ENCODE results near the gene EVA1B. TPM values are rescaled to one million over a fixed set of nuclear protein-coding genes. Genes with fewer than 3 reads are reported as not detected.

Gene EVA1B
- polyA plus RNA-seq, 1 donor (not counting 4 experiments of a cell fraction or from before 2014, with no cell fraction given): 2.4 TPM

GRCh38 chr1:36274201-36274600 lies 49.2 kb downstream of the EVA1B start:
- Histone ChIP-seq H3K9me3 (ENCODE audit: control insufficient read depth, low read depth, low read length) (no peaks in the 10 kb centered on the region), H4K20me1 (ENCODE audit: control insufficient read depth, extremely low read depth, insufficient read depth, low read length) (no peaks in the 10 kb centered on the region), H3K4me1 (ENCODE audit: control insufficient read depth, extremely low read depth, insufficient read depth, low read length) (no peaks in the 10 kb centered on the region), H3K9me1 (ENCODE audit: control insufficient read depth, extremely low read depth, insufficient read depth, low read length) (peaks cover 2% of the 10 kb centered on the region), H3K27ac (ENCODE audit: control insufficient read depth, insufficient read depth, low read length) (no peak overlapping the region), H2AFZ (ENCODE audit: control insufficient read depth, low read length) (no peak overlapping the region), H3K9ac (ENCODE audit: control insufficient read depth, extremely low read depth, insufficient read depth, low read length) (no peak overlapping the region), H3K36me3 (ENCODE audit: control insufficient read depth in 2 of 2, extremely low read depth in 1 of 2, insufficient read depth in 2 of 2, low read length in 2 of 2) (peaks cover 9 to 10% of the 10 kb centered on the region in 2 experiments), H3K4me2 (ENCODE audit: control insufficient read depth, extremely low read depth, insufficient read depth, low read depth, low read length) (no peak overlapping the region), H3K79me2 (ENCODE audit: control insufficient read depth, insufficient read depth, low read length) (peaks cover 78% of the 10 kb centered on the region), H3K4me3 (ENCODE audit: control insufficient read depth in 2 of 3, extremely low read depth in 1 of 3, insufficient read depth in 2 of 3, low read depth in 1 of 3, low read length in 3 of 3) (no peak overlapping the region), H3K27me3 (ENCODE audit: control insufficient read depth, extremely low read depth, insufficient read depth, low read length) (no peaks in the 10 kb centered on the region)
- DNase-seq (ENCODE audit: low read depth, low spot score) (no peak), FAIRE-seq (no peak)
- TF ChIP-seq CTCF (optimal IDR thresholded peaks at IDR 0.05 in 1 of 3, IDR thresholded peaks at IDR 0.05 in 1 of 3, conservative IDR thresholded peaks at IDR 0.05 in 1 of 3; ENCODE audit: extremely low read depth in 1 of 3, insufficient read depth in 2 of 3, low read length in 3 of 3) (no peak), EZH2 (IDR thresholded peaks at IDR 0.05; ENCODE audit: low read length) (no peak)
- dilution Hi-C loops (cut with MboI; ENCODE audit: extremely low pct_ligation_motif_present, low sequenced_read_pairs): no loop called here

DNA sequence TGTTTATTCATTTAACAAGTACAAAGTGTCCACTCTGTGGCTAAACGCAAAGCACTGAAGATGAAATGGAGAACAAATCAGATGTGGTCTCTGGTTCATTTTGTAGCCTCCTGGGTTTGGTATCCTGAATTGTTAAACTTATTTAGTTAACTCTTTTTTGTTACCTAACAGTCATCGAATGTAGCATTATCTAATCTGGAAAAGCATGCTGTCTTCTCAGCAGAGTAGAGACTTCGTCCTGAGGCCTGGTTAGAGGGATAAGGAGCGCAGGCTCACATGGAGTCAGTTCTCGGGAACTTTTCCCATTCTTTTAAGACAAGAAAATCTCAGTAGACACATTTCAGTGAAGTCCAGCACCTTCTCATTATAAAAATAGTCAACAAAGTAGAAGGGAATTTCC lies 50.4 kb downstream of the EVA1B start:
- FAIRE-seq (no peak), DNase-seq (ENCODE audit: low read depth, low spot score) (no peak)
- Histone ChIP-seq H4K20me1 (ENCODE audit: control insufficient read depth, extremely low read depth, insufficient read depth, low read length) (no peaks in the 10 kb centered on the region), H3K9me3 (ENCODE audit: control insufficient read depth, low read depth, low read length) (no peaks in the 10 kb centered on the region), H3K4me3 (ENCODE audit: control insufficient read depth in 2 of 3, extremely low read depth in 1 of 3, insufficient read depth in 2 of 3, low read depth in 1 of 3, low read length in 3 of 3) (no peak overlapping the region), H3K4me1 (ENCODE audit: control insufficient read depth, extremely low read depth, insufficient read depth, low read length) (no peaks in the 10 kb centered on the region), H3K27me3 (ENCODE audit: control insufficient read depth, extremely low read depth, insufficient read depth, low read length) (no peaks in the 10 kb centered on the region), H2AFZ (ENCODE audit: control insufficient read depth, low read length) (no peak overlapping the region), H3K27ac (ENCODE audit: control insufficient read depth, insufficient read depth, low read length) (no peak overlapping the region), H3K79me2 (ENCODE audit: control insufficient read depth, insufficient read depth, low read length) (peaks cover 78% of the 10 kb centered on the region), H3K9ac (ENCODE audit: control insufficient read depth, extremely low read depth, insufficient read depth, low read length) (no peak overlapping the region), H3K4me2 (ENCODE audit: control insufficient read depth, extremely low read depth, insufficient read depth, low read depth, low read length) (no peak overlapping the region), H3K9me1 (ENCODE audit: control insufficient read depth, extremely low read depth, insufficient read depth, low read length) (peaks cover 2% of the 10 kb centered on the region), H3K36me3 (ENCODE audit: control insufficient read depth in 2 of 2, extremely low read depth in 1 of 2, insufficient read depth in 2 of 2, low read length in 2 of 2) (peaks cover 10% of the 10 kb centered on the region in 2 experiments)
- dilution Hi-C loops (cut with MboI; ENCODE audit: extremely low pct_ligation_motif_present, low sequenced_read_pairs): no loop called here
- TF ChIP-seq CTCF (optimal IDR thresholded peaks at IDR 0.05 in 1 of 3, IDR thresholded peaks at IDR 0.05 in 1 of 3, conservative IDR thresholded peaks at IDR 0.05 in 1 of 3; ENCODE audit: extremely low read depth in 1 of 3, insufficient read depth in 2 of 3, low read length in 3 of 3) (no peak), EZH2 (IDR thresholded peaks at IDR 0.05; ENCODE audit: low read length) (no peak)

Other genes starting within 250 kb of the EVA1B start
- 0.02 to 0.13 TPM (median 0.03 TPM) in 3 replicates for gene TEKT2, start 239.6 kb downstream of the EVA1B start, polyA plus RNA-seq
- gene ADPRS, start 234.8 kb downstream of the EVA1B start, polyA plus RNA-seq: 33.1 to 47.6 TPM (median 42.6 TPM) in 3 replicates
- gene COL8A2, start 198.4 kb downstream of the EVA1B start, polyA plus RNA-seq: 0.09 to 0.28 TPM (median 0.23 TPM) in 3 replicates
- gene TRAPPC3, start 174.2 kb downstream of the EVA1B start, polyA plus RNA-seq: 145 to 173 TPM (median 169 TPM) in 3 replicates
- 75.0 to 168 TPM (median 84.4 TPM) in 3 replicates for gene MAP7D1, start 167.5 kb downstream of the EVA1B start, polyA plus RNA-seq
- 58.4 to 79.6 TPM (median 76.1 TPM) in 3 replicates for gene THRAP3, start 99.2 kb downstream of the EVA1B start, polyA plus RNA-seq
- gene SH3D21, start 17.3 kb downstream of the EVA1B start, polyA plus RNA-seq: 4.8 to 17.4 TPM (median 7.1 TPM) in 3 replicates
- 8.5 to 10.4 TPM (median 10.3 TPM) in 3 replicates for gene STK40, start 62.3 kb upstream of the EVA1B start, polyA plus RNA-seq
- 41.3 to 67.8 TPM (median 45.3 TPM) in 3 replicates for gene LSM10, start 74.3 kb upstream of the EVA1B start, polyA plus RNA-seq
- gene OSCP1, start 126.8 kb upstream of the EVA1B start, polyA plus RNA-seq: 7.1 to 12.5 TPM (median 9.5 TPM) in 3 replicates
- gene MRPS15, start 140.7 kb upstream of the EVA1B start, polyA plus RNA-seq: 74.2 to 133 TPM (median 130 TPM) in 3 replicates
- not detected in 3 replicates for gene CSF3R, start 159.3 kb upstream of the EVA1B start, polyA plus RNA-seq